Suppressor macrophage (primary cell): ENCODE results near the gene RTN4R.
"Not testable (repeated sequence)": the region's sequence is repeated elsewhere in the genome, so short reads cannot be mapped to it uniquely, and the experiment has no call there.

Experiments used
- DNase-seq, 4 experiments: peaks; one replicate each; pipeline ENCODE4 v3.0.0-alpha.2; 2020 to 2022
- total RNA-seq, 17 experiments: gene quantifications; one replicate each; lab custom pipeline; 2026; ENCODE audit warnings: mixed read lengths in 6 of 17, inconsistent platforms in 3 of 17; lab: John Stamatoyannopoulos, UW

Gene RTN4R
- total RNA-seq: 0.97 to 31.0 (median 17.6) reads per million in 17 experiments

DNA sequence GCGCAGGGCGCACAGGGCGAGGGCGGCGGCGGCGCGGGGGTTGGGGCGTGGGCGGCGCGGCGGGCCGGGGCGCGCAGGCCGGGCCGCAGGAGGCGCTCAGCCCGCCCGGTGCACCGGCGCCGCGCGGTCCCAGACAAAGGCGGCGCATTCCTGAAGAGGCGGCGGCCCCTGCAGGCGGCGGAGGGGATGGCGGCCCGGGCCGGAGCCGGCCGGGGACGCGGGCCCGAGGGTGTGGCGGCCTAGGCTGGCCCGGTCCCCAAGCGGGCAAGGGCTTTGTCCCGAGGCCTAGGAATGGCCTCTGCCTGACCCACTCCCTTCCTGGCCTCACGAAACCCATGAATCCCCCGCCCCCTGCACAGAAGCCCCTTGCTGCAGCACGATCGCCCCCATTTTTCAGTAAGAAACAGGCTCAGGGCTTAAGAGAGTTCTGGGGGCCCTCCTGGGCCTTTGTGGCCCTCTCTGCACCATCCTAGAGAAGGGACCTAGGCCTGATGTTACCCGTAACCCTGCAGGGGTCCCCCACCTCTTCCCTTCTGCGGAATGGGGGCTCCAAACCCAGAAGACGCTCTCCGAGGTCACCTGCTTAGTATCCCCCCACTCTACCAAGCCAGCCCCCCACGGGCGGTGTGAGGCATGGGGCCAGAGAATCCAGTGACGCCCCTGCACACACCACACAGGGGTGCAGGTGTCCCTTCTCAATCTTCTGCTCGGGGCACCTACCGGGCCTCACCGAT lies at the start of gene RTN4R:
RTN4R (minus strand) TSS at position 40 of the 734 bp plus-strand sequence. CDS start 226 bp downstream, outside the sequence.
- peak; percentile 65 to 90 (median 78) for DNase-seq

DNA sequence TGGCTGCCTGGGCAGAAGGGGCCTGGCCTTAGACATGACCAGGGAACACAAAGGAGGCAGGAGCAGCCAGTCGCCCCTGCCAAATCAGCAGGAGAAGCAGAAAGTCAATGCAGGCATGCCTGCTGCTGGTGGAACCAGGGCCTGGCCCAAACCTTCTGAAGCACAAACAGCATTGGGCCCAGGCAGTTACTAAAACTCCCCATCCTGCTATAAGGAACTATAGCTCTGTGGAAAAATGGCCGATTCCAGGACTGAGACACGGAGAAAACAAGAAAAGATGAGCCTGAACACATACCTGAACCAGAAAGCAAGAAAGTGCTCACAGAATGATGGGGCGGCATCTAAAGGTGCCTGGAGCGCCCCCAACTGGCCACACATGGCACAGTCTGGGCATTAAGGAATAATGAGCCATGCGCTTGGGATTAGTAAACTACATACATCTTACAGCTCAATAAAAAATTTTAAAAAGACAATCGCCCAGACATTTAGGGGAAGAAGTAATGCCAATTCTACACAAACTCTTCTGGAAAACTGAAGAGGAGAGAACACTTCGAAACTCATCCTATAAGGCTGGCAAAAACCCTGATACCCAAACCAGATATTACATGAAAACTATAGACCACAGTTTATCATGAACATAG lies 49.4 kb upstream of the RTN4R start:
- DNase-seq: peak in 1 of 4 experiments; percentile 20

GRCh38 chr22:20316844-20317401 lies 48.8 kb upstream of the RTN4R start:
- no peak for DNase-seq

GRCh38 chr22:20316217-20316843 lies 48.2 kb upstream of the RTN4R start:
- DNase-seq: no peak

DNA sequence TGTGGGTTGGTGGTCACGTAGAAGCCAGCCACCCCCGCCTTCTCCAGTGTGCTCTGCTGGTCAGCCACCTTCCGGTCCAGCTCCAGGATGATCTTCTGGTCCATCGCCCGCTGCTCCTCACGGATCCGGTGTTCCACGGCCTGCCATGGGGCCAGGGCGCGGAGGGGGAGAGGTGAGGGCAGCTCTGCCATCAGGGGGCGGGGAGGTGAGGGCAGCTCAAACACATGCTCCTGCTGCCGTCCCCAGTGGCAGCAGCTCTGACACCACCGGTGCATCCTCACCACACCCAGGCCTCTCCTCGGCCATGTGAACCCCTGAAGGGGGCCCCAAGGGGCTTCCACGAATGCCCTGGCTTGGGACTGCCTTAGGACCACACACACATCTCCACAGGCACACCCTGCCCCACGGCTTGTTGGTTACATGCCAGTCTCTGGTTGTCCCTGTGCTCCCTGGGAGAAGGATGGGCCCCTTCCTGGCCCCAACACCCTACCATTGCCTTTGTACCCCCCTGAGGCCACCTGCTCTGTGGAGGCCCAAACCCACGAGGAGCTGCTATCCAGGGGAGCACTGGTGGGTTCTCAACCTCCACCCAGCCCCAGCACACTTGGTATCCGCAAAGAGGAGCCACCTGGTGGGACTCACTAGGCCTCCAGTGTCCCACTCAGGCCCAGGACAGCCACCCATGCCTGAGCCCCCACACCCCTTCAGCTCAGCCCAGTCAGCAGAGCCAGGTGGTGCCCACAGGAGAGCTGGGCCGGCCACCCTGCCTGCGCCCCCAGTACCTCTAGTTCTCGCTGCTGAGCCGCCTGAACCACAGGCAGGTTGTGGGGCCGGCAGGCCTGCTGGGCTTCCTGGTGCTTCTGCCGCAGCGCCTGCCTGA lies 47.5 kb upstream of the RTN4R start:
- no peak for DNase-seq

DNA sequence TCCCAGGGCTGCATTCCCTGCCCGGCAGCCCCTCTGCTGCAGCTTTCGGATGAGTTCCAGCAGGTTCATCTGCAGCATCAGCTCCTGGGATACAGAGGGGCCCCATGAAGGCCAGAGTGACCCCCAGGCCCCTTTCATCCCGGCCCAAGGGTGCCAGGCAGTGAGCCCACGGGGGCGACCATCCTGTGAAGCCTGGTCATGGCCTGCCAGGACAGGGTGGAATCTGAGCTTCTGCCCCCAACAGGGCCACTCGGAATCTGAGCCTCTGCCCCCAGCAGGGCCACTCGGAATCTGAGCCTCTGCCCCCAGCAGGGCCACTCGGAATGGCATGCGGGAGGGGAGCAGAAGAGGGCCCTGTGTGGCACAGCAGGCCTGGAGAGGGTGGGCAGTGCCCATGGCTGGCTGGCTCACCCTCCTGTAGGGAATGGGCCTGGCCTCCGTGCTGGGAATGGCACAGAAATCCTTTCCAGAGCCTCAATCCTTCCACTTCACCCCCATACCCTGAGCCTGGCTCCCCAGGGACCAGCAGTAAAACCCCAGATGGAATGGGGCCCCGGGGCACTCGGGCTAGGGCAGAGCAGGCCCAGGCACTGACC lies 46.7 kb upstream of the RTN4R start:
- not testable (repeated sequence) for DNase-seq

- DNase-seq: not testable (repeated sequence)
These were observed 46.1 kb upstream of the RTN4R start for GRCh38 chr22:20314206-20314605.

GRCh38 chr22:20313306-20314077 lies 45.4 kb upstream of the RTN4R start:
- DNase-seq: not testable (repeated sequence)

GRCh38 chr22:20312396-20313191 lies 44.5 kb upstream of the RTN4R start:
- DNase-seq: no peak

- DNase-seq: not testable (repeated sequence)
These were observed 43.3 kb upstream of the RTN4R start for GRCh38 chr22:20311249-20312062.

GRCh38 chr22:20310773-20311172 lies 42.7 kb upstream of the RTN4R start:
- DNase-seq: not testable (repeated sequence)

DNA sequence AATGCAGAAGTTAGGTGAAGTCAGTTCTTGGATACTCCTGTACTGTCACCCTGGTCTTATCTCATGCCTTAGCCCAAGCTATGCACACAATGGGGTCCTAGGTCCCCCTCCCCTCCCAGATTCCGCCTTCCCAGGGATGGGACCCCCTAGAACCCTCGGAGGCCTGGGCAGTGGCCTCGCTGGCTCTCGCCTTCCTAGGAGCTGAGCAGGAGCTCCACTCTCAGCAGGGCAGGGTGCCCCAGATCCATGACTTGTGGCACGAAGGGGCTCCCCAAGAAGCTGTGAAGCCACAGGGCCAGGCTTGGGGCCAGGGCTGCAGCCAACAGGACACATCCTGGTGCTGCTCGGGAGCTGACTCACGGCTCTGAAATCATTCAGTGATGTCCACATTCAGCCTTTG lies 42.1 kb upstream of the RTN4R start:
- not testable (repeated sequence) for DNase-seq

GRCh38 chr22:20308806-20309650 lies 40.9 kb upstream of the RTN4R start:
- DNase-seq: not testable (repeated sequence)

DNA sequence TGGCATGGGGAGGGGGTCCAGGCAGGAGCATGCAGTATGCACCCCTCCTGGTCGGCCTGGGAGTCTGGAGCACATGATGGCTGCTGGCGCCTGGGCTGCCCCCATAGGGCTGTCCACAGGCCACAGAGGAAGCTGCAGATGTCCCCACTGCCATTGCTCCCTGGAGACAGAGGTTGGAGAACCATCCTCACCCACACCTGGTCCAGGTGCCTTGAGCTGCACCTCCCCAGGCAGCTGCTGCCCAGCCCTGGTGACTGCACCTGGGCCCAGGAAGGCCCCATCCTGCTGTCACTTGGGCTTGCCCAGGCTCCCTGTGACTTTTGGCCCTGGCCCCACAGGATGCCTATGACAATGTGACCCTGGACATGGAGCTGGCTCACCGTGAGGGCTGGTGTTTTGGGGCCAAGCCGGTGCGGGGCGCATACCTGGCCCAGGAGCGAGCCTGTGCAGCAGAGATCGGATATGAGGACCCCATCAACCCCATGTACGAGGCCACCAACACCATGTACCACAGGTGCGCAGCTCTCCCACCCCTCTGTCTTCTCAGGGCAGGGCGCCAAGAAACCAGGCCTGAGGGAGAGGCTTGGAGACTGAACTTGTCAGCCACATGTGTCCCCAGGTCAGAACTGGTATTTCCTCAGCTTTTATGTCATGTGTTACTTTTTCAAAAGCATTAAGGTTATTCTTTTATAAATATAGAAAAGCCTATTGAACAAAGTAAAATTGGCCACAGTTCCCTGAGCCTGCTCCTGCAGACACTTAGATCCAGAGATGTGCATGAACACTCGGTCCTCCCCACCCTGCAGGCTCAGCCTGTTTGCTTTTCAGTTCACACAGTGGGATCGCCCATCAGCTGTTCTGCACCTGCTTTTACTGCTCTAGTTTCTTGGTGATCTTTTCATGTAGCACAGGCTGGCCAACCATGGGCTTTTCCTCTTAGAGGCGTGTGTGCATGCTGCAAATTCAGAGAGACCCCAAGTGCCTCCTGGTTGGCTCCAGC lies 39.6 kb upstream of the RTN4R start:
- not testable (repeated sequence) for DNase-seq

DNA sequence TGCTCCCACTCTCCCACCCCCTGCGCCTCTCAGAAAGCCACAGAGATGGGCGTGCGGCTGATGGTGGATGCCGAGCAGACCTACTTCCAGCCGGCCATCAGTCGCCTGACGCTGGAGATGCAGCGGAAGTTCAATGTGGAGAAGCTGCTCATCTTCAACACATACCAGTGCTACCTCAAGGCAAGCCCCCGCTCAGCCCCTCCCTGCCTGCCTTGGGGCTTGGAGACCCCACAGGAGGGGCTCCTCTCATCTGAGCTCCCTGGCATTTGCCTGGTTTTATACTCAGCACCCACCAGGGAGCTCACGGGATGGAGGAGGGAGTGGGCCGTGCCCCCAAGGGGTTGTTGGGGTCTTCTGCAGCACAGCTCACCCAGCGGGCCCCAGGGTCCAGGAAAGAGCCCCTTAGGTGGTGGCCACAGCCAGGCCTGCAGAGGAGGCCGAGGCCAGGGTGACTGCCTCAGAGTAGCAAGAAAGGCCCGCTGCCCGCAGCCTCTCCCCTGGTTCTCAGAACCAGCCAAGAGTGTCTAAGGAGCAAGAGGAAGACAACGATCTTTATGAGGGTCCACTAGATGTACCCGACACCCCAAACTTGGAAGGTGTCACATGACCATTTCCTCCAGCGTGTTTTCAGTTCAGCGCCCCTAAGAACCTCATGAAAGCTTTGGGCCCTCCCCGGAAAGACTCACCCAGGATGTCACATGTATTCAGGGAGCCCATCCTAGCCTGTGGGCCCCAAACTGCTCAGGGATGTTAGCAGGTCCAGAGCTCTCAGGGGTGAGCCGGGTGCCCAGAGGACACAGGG lies 38.7 kb upstream of the RTN4R start:
- not testable (repeated sequence) for DNase-seq
